A549 (cell line): ENCODE data around the gene ZNF740.

Experiments
- BCL3 ChIP-seq: fragments of >200 bp; sonication (Bioruptor Twin); formaldehyde crosslinking; IDR thresholded peaks from 3 replicates; pipeline ENCODE4 v1.6.1; 2016
- CTCF ChIP-seq: fragments of >200 bp; sonication (Bioruptor Twin); formaldehyde crosslinking; IDR thresholded peaks from 3 replicates; pipeline ENCODE4 v1.5.1; 2016
- EP300 ChIP-seq, 2 experiments: fragments of >200 bp; sonication (Bioruptor Twin); formaldehyde crosslinking; IDR thresholded peaks; 2 replicates in 1 of 2; 3 replicates in 1 of 2; pipeline ENCODE4 v1.6.1; 2016 to 2017
- MAFK ChIP-seq: fragments of 450-650 bp; IDR thresholded peaks from 2 replicates; pipeline ENCODE4 v1.6.1; 2014; ENCODE audit not compliant: partially characterized antibody
- MAX ChIP-seq: IDR thresholded peaks from 2 replicates; pipeline ENCODE4 v1.6.1; 2012
- NR3C1 ChIP-seq: fragments of >200 bp; sonication (Bioruptor Twin); formaldehyde crosslinking; IDR thresholded peaks from 3 replicates; pipeline ENCODE4 v1.6.1; 2017
- REST ChIP-seq: fragments of 200-600 bp; sonication (generic); IDR thresholded peaks from 2 replicates; pipeline ENCODE4 v1.6.1; 2016; ENCODE audit warnings: antibody characterized with exemption, mild to moderate bottlenecking, moderate library complexity
- RFX5 ChIP-seq: fragments of 450-650 bp; IDR thresholded peaks from 2 replicates; pipeline ENCODE4 v1.7.1; 2014; ENCODE audit warnings: antibody characterized with exemption, mild to moderate bottlenecking, moderate library complexity
- TF ChIP-seq, protein P1 (sequence below): fragments of 450-650 bp; IDR thresholded peaks from 2 replicates; pipeline ENCODE4 v1.6.1; 2014; ENCODE audit warnings: antibody characterized with exemption

DNA sequence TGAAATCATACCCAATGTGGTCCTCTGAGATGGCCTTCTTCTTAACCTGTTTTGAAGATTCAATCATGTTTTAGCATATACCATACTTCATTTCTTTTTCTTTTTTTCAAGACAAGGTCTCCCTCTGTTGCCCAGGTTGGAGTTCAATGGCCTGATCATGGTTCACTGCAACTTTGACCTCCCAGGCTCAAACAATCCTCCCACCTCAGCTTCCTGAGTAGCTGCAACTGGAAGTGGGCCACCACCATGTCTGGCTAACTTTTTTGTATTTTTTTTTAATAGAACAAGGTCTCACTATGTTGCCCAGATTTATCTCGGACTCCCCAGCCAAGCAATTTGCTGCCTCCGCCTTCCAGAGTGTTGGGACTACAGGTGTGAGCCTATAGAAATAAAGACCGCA, 46.8 kb upstream of the ZNF740 start:
- no peak for TF ChIP-seq MAFK
- TF ChIP-seq EP300 (IDR thresholded peaks at IDR 0.05), result no peak
- TF ChIP-seq CTCF, result no peak
- TF ChIP-seq BCL3, result no peak
- no peak for TF ChIP-seq MAX
- TF ChIP-seq NR3C1, result no peak
- TF ChIP-seq, protein P1, sequence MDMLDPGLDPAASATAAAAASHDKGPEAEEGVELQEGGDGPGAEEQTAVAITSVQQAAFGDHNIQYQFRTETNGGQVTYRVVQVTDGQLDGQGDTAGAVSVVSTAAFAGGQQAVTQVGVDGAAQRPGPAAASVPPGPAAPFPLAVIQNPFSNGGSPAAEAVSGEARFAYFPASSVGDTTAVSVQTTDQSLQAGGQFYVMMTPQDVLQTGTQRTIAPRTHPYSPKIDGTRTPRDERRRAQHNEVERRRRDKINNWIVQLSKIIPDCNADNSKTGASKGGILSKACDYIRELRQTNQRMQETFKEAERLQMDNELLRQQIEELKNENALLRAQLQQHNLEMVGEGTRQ, result no peak
- TF ChIP-seq RFX5, result no peak
- no peak for TF ChIP-seq REST
